ENCODE data around the gene UTF1. TPM values are rescaled to one million over a fixed set of nuclear protein-coding genes. Genes with fewer than 3 reads are reported as not detected.

UTF1 gene
- polyA plus RNA-seq, 1 experiment = not detected

DNA sequence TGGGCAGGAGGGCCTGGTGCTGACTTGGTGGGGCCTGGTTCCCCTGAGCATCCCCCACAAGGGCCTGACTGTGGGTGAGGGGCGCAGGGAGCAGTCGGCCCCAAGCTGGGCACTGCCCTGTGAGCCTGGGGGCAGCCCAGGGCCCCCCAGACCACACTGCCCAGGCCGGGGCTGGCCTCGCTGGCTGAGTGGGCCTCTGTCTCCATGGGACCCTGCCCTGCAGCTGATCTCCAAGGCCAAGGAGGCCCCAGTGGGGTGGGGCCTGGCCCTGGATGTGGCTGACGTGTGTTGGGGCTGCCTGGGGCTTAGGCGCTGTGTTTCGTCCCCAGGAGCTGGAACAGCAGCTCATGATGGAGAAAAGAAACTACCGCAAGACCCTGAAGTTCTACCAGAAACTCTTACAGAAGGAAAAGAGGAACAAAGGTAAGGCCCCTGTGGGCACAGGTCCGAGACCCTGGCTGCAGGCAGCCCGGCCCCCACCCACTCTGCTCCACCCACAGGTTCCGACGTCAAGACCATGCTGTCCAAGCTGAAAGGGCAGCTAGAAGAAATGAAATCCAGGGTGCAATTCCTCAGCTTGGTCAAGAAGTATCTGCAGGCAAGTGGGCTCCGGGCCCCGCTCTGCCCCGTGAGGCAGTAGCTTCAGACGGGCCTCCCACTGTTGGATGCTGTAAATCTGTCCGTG, 23.5 kb upstream of the UTF1 start:
- no peak for TF ChIP-seq CTCF (IDR thresholded peaks at IDR 0.05; ENCODE audit: insufficient read depth, low read depth, low read length)
- Histone ChIP-seq H3K4me3 (ENCODE audit: low read depth, low read length) (no peak overlapping the region), H3K27me3 (ENCODE audit: control insufficient read depth, insufficient read depth, low read length) (no peaks in the 10 kb centered on the region), H3K36me3 (ENCODE audit: control insufficient read depth, insufficient read depth, low read length) (no peaks in the 10 kb centered on the region)
- ChIA-PET CTCF (interaction anchor here (1.2 kb wide), 1 partner anchor 14 kb away, joined by 3 read pairs; no protein-coding TSS in a partner anchor), POLR2A (no interaction called here)
- DNase-seq (ENCODE audit: low read depth) = no peak

GRCh38 chr10:133207041-133207600, 22.9 kb upstream of the UTF1 start:
- Histone ChIP-seq H3K36me3 (ENCODE audit: control insufficient read depth, insufficient read depth, low read length) (no peaks in the 10 kb centered on the region), H3K4me3 (ENCODE audit: low read depth, low read length) (no peak overlapping the region), H3K27me3 (ENCODE audit: control insufficient read depth, insufficient read depth, low read length) (no peaks in the 10 kb centered on the region)
- no peak for TF ChIP-seq CTCF (IDR thresholded peaks at IDR 0.05; ENCODE audit: insufficient read depth, low read depth, low read length)
- no peak for DNase-seq (ENCODE audit: low read depth)
- CTCF ChIA-PET = interaction anchor here (1.2 kb wide), 1 partner anchor 15 kb away, joined by 3 read pairs; no protein-coding TSS in a partner anchor
- POLR2A ChIA-PET = no interaction called here

- Histone ChIP-seq H3K36me3 (ENCODE audit: control insufficient read depth, insufficient read depth, low read length) (no peaks in the 10 kb centered on the region), H3K27me3 (ENCODE audit: control insufficient read depth, insufficient read depth, low read length) (no peaks in the 10 kb centered on the region), H3K4me3 (ENCODE audit: low read depth, low read length) (no peak overlapping the region)
- no peak for TF ChIP-seq CTCF (IDR thresholded peaks at IDR 0.05; ENCODE audit: insufficient read depth, low read depth, low read length)
- no peak for DNase-seq (ENCODE audit: low read depth)
- ChIA-PET CTCF (no interaction called here), POLR2A (no interaction called here)
Observed at GRCh38 chr10:133207627-133208026, 22.4 kb upstream of the UTF1 start.

- no peak for DNase-seq (ENCODE audit: low read depth)
- H3K27me3 ChIP-seq (ENCODE audit: control insufficient read depth, insufficient read depth, low read length) = no peaks in the 10 kb centered on the region
- H3K36me3 ChIP-seq (ENCODE audit: control insufficient read depth, insufficient read depth, low read length) = no peaks in the 10 kb centered on the region
- H3K4me3 ChIP-seq (ENCODE audit: low read depth, low read length) = no peak overlapping the region
- no peak for TF ChIP-seq CTCF (IDR thresholded peaks at IDR 0.05; ENCODE audit: insufficient read depth, low read depth, low read length)
- POLR2A ChIA-PET = no interaction called here
- CTCF ChIA-PET = no interaction called here
Observed at GRCh38 chr10:133208466-133208865, 21.6 kb upstream of the UTF1 start.

- Histone ChIP-seq H3K36me3 (ENCODE audit: control insufficient read depth, insufficient read depth, low read length) (no peaks in the 10 kb centered on the region), H3K27me3 (ENCODE audit: control insufficient read depth, insufficient read depth, low read length) (no peaks in the 10 kb centered on the region), H3K4me3 (ENCODE audit: low read depth, low read length) (no peak overlapping the region)
- TF ChIP-seq CTCF (IDR thresholded peaks at IDR 0.05; ENCODE audit: insufficient read depth, low read depth, low read length) = no peak
- no peak for DNase-seq (ENCODE audit: low read depth)
- ChIA-PET CTCF (no interaction called here), POLR2A (no interaction called here)
Observed at GRCh38 chr10:133209117-133209516, 20.9 kb upstream of the UTF1 start.
